Right atrium auricular region (tissue), 2 donors: ENCODE data around the gene CCDC73. TPM values are rescaled to one million over a fixed set of nuclear protein-coding genes. Genes with fewer than 3 reads are reported as not detected.
"Not testable (repeated sequence)": the region's sequence is repeated elsewhere in the genome, so short reads cannot be mapped to it uniquely, and the experiment has no call there.

Source experiments
- DNase-seq: peaks from one replicate; pipeline ENCODE4 v3.0.0-alpha.2; 2019; ENCODE audit warnings: low spot score
- H3K27ac ChIP-seq, 2 donors: fragments of 200-600 bp; sonication (generic); 1 replicate in 1 of 2; 2 replicates in 1 of 2; pipeline ENCODE4 v1.5.1; 2016 to 2019
- H3K27me3 ChIP-seq, 2 donors: fragments of 200-600 bp; sonication (generic); one replicate each; pipeline versions ENCODE4 v1.5.1 to v1.6.0; 2017 to 2019
- H3K36me3 ChIP-seq: fragments of 200-600 bp; sonication (generic); one replicate; pipeline ENCODE4 v1.5.1; 2016
- H3K4me1 ChIP-seq, 2 donors: fragments of 200-600 bp; sonication (generic); one replicate each; pipeline versions ENCODE4 v1.5.1 to v1.6.0; 2017 to 2019
- H3K4me3 ChIP-seq, 2 donors: fragments of 200-600 bp; sonication (generic); 1 replicate in 1 of 2; 2 replicates in 1 of 2; pipeline ENCODE4 v1.5.1; 2017 to 2019; ENCODE audit warnings: mild to moderate bottlenecking in 1 of 2, moderate library complexity in 1 of 2
- H3K9me3 ChIP-seq, 2 donors: fragments of 200-600 bp; sonication (generic); one replicate each; pipeline ENCODE4 v1.5.1; 2019
- total RNA-seq, 2 donors: library from RNA; depleted of rRNA; stranded (reverse); fragments of >200 nt; gene quantifications; one replicate each; pipeline ENCODE4 v1.1.0, GENCODE V29; 2016
- TF ChIP-seq, protein P1 (sequence below), 2 donors: fragments of 200-600 bp; sonication (generic); IDR thresholded peaks; one replicate each; pipeline ENCODE4 v1.5.1; 2019; ENCODE audit warnings: antibody characterized with exemption in 2 of 2

Gene CCDC73
- total RNA-seq, 2 donors from 2014 or later = not detected

DNA sequence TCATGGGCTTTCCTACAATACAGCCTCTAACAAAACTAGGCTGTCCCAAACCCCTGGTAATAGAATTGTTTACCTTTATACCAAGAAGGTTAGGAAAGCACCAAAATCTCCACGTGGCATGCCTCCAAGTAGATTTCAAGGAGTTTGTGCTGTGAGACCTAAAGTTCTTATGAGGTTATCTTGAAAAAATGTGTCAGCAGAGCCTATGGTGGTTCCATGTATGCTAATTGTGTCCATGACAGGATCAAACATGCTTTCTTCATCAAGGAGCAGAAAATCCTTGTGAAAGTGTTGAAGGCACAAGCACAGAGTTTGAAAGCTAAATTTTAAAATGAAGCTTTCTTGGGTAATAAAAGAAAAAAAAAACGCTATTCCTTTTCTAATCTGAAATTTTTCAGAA, 36.2 kb downstream of the CCDC73 start:
- Histone ChIP-seq H3K4me3 (no peak overlapping the region), H3K9me3 (peaks cover 0 to 7% of the 10 kb centered on the region in 2 donors), H3K4me1 (no peaks in the 10 kb centered on the region), H3K27me3 (no peaks in the 10 kb centered on the region), H3K27ac (no peak overlapping the region), H3K36me3 (no peaks in the 10 kb centered on the region)
- no peak for DNase-seq
- TF ChIP-seq, protein P1, sequence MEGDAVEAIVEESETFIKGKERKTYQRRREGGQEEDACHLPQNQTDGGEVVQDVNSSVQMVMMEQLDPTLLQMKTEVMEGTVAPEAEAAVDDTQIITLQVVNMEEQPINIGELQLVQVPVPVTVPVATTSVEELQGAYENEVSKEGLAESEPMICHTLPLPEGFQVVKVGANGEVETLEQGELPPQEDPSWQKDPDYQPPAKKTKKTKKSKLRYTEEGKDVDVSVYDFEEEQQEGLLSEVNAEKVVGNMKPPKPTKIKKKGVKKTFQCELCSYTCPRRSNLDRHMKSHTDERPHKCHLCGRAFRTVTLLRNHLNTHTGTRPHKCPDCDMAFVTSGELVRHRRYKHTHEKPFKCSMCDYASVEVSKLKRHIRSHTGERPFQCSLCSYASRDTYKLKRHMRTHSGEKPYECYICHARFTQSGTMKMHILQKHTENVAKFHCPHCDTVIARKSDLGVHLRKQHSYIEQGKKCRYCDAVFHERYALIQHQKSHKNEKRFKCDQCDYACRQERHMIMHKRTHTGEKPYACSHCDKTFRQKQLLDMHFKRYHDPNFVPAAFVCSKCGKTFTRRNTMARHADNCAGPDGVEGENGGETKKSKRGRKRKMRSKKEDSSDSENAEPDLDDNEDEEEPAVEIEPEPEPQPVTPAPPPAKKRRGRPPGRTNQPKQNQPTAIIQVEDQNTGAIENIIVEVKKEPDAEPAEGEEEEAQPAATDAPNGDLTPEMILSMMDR (IDR thresholded peaks at IDR 0.05) = no peak

DNA sequence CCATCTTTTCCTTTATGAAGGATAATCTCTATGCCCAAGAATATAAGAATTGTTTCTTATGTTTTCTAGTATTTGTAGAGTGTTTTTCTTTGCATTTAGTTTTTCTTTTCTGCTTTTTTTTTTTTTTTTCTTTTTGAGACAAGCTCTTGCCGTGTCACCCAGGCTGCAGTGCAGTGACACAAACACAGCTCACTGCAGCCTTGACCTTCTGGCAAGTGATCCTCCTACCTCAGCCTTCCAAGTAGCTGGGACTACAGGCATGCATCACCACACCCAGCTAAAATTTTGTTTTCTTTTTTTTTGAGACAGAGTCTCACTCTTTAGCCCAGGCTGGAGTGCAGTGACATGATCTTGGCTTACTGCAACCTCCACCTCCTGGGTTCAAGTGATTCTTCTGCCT, 41.3 kb downstream of the CCDC73 start:
- not testable (repeated sequence) for H3K27me3 ChIP-seq, DNase-seq, H3K4me3 ChIP-seq, H3K27ac ChIP-seq, H3K4me1 ChIP-seq, H3K36me3 ChIP-seq
- peaks cover 0 to 13% of the 10 kb centered on the region in 2 donors for H3K9me3 ChIP-seq

DNA sequence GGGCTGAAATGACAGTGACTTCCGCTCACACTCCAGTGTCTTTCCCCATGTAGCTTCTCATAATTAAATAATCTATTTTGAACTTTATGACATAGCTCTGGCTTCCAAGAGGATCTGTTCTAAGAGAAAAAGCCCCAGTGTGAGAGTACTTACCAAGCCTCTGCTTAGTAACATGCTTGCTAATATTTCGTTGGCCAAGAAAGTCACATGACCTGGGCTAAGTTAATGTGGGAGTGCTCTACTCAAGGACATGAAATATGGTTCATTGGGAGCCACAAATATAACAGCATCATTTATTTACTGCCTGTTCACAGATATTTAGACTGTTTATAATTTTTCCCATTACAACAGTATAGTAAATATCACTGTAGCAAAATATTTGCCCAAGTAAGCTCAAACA, 42.5 kb downstream of the CCDC73 start:
- H3K27ac ChIP-seq = no peak overlapping the region
- H3K9me3 ChIP-seq = peaks cover 0 to 13% of the 10 kb centered on the region in 2 donors
- H3K36me3 ChIP-seq = no peaks in the 10 kb centered on the region
- no peaks in the 10 kb centered on the region for H3K4me1 ChIP-seq
- H3K27me3 ChIP-seq = no peaks in the 10 kb centered on the region
- no peak overlapping the region for H3K4me3 ChIP-seq
- TF ChIP-seq, protein P1 (IDR thresholded peaks at IDR 0.05) = no peak
- no peak for DNase-seq

DNA sequence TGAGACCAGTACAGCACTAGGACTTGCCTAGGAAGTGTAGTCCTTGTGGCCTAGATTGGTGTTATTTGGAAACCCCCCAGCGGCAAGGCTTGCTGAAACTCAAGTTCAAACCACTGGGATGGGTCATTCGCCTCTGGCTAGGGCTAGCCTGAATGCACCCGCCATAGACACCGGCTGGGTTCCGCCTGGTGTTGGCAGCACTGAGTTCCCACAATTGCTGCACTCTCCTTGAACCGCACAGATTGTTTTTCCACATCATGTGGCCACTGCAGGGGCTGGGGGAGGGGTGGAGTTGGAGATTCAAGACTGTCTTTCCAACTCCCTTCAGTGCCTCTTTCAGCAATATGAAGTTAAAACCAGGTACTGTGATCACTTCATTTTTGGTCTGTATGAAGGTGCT, 43.1 kb downstream of the CCDC73 start:
- no peaks in the 10 kb centered on the region for H3K27me3 ChIP-seq
- no peak overlapping the region for H3K27ac ChIP-seq
- no peaks in the 10 kb centered on the region for H3K36me3 ChIP-seq
- TF ChIP-seq, protein P1 (IDR thresholded peaks at IDR 0.05) = no peak
- DNase-seq = no peak
- H3K4me1 ChIP-seq = no peaks in the 10 kb centered on the region
- peaks cover 0 to 13% of the 10 kb centered on the region in 2 donors for H3K9me3 ChIP-seq
- H3K4me3 ChIP-seq = no peak overlapping the region

DNA sequence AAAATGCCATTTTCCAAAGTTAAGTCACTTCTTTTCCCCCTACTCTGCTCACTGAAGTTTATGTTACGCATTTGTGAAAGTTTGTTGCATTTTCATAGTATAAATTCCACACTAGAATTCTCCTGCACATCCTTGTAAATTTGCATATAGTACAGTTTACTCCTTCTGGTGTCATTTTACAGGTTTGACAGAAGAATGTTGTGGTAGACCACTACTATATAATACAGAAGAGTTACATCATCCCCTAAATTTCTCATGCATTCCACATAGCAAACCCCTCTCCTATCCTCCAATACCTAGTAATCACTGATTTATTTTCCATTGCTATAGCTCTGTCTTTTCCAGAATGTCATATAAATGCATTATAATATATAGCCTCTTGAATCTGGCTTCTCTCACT, 64.5 kb downstream of the CCDC73 start:
- H3K4me3 ChIP-seq = no peak overlapping the region
- no peaks in the 10 kb centered on the region for H3K27me3 ChIP-seq
- TF ChIP-seq, protein P1 (IDR thresholded peaks at IDR 0.05) = no peak
- H3K9me3 ChIP-seq = peaks cover 0 to 8% of the 10 kb centered on the region in 2 donors
- H3K27ac ChIP-seq = no peak overlapping the region
- H3K36me3 ChIP-seq = no peaks in the 10 kb centered on the region
- no peak for DNase-seq
- H3K4me1 ChIP-seq = no peaks in the 10 kb centered on the region

DNA sequence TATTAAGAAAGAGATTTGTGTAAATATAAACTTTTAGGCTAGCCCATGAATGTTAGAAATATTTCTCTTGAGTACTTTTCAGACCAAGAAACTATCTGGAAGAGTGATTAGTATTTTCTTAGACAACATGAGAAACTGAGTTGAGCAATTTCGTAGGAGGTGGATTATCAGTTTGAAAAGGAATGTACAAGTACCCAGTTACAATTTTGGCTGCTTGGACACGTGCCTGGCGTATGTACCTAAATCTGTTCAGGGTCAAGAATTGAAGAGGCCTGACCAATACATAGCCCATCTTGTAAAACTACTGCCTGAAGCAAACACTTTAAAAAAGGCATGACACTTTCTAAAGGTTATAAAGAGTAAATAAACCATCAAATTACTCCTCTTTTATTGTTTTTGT, 71.1 kb downstream of the CCDC73 start:
- Histone ChIP-seq H3K36me3 (no peaks in the 10 kb centered on the region), H3K27ac (no peak overlapping the region), H3K4me3 (no peak overlapping the region), H3K9me3 (no peaks in the 10 kb centered on the region), H3K4me1 (no peaks in the 10 kb centered on the region), H3K27me3 (no peaks in the 10 kb centered on the region)
- TF ChIP-seq, protein P1 (IDR thresholded peaks at IDR 0.05) = no peak
- no peak for DNase-seq
